ENCODE measurements around the gene ASCC3. TPM values are rescaled to one million over a fixed set of nuclear protein-coding genes. Genes with fewer than 3 reads are reported as not detected.

Gene ASCC3
- total RNA-seq, 4 donors from 2014 or later = 14.2 to 58.9 (median 36.6) TPM

- Histone ChIP-seq H3K9me3 (no peaks in the 10 kb centered on the region), H3K27me3 (no peaks in the 10 kb centered on the region), H3K4me1 (peaks cover 0 to 4% (median 0%) of the 10 kb centered on the region in 3 donors), H3K27ac (no peak overlapping the region), H3K4me3 (no peak overlapping the region), H3K36me3 (peaks cover 0 to 18% (median 0%) of the 10 kb centered on the region in 3 donors)
- intact Hi-C loops (cut with DNase I) = no loop called here
- TF ChIP-seq POLR2A (IDR thresholded peaks at IDR 0.05) (no peak), CTCF (IDR thresholded peaks at IDR 0.05) (no peak)
- WGBS, 2 donors = 97 to 100% methylated on average over 3 of the region's 3 CpGs
- no peak for DNase-seq
These were observed 267.5 kb downstream of the ASCC3 start for GRCh38 chr6:100613656-100614055.

GRCh38 chr6:100612094-100612493 is 269.0 kb downstream of the ASCC3 start:
- H3K4me3 ChIP-seq = no peak overlapping the region
- TF ChIP-seq CTCF (IDR thresholded peaks at IDR 0.05) (no peak), POLR2A (IDR thresholded peaks at IDR 0.05) (no peak)
- H3K36me3 ChIP-seq = peaks cover 0 to 5% (median 0%) of the 10 kb centered on the region in 3 donors
- no peak for DNase-seq
- intact Hi-C loops (cut with DNase I) = no loop called here
- H3K27me3 ChIP-seq = no peaks in the 10 kb centered on the region
- H3K9me3 ChIP-seq = no peaks in the 10 kb centered on the region
- WGBS, 2 donors = 67 to 76% methylated on average over 2 of the region's 2 CpGs
- H3K27ac ChIP-seq = no peak overlapping the region
- no peaks in the 10 kb centered on the region for H3K4me1 ChIP-seq

GRCh38 chr6:100599088-100599770 is 281.9 kb downstream of the ASCC3 start:
- no peak for TF ChIP-seq CTCF (IDR thresholded peaks at IDR 0.05)
- TF ChIP-seq POLR2A (IDR thresholded peaks at IDR 0.05) = no peak
- DNase-seq = no peak
- Histone ChIP-seq H3K27me3 (no peaks in the 10 kb centered on the region), H3K4me3 (no peak overlapping the region), H3K36me3 (peaks cover 0 to 49% (median 4%) of the 10 kb centered on the region in 3 donors), H3K4me1 (no peaks in the 10 kb centered on the region), H3K9me3 (no peaks in the 10 kb centered on the region), H3K27ac (no peak overlapping the region)
- WGBS, 2 donors = 92 to 94% methylated on average over 1 of the region's 1 CpG
- intact Hi-C loops (cut with DNase I) = no loop called here

- intact Hi-C loops (cut with DNase I) = no loop called here
These were observed 285.7 kb downstream of the ASCC3 start for GRCh38 chr6:100595456-100595855.

More at GRCh38 chr6:100595456-100595855, 285.7 kb downstream of the ASCC3 start:
- H3K36me3 ChIP-seq = peaks cover 0 to 26% (median 0%) of the 10 kb centered on the region in 3 donors
- TF ChIP-seq POLR2A (IDR thresholded peaks at IDR 0.05) (no peak), CTCF (IDR thresholded peaks at IDR 0.05) (no peak)
- H3K9me3 ChIP-seq = no peaks in the 10 kb centered on the region
- H3K27me3 ChIP-seq = no peaks in the 10 kb centered on the region
- no peak overlapping the region for H3K27ac ChIP-seq
- no peak overlapping the region for H3K4me3 ChIP-seq
- no peaks in the 10 kb centered on the region for H3K4me1 ChIP-seq
- DNase-seq = no peak

Data from esophagus squamous epithelium (tissue), 5 donors.